Pulmonary artery endothelial cell (primary cell): Measurements from ENCODE around the gene ATG7. TPM values are rescaled to one million over a fixed set of nuclear protein-coding genes. Genes with fewer than 3 reads are reported as not detected.
A peak's percentile ranks its signal among the peaks of the same experiment; 100 is the strongest.
"Not testable (repeated sequence)": the region's sequence is repeated elsewhere in the genome, so short reads cannot be mapped to it uniquely, and the experiment has no call there.

Experiments
- DNase-seq: peaks from one replicate; pipeline ENCODE4 v3.0.0-alpha.2; 2011; ENCODE audit warnings: low read depth, low spot score
- total RNA-seq: library from RNA; depleted of rRNA; stranded (reverse); fragments of >200 nt; gene quantifications from 2 replicates; pipeline ENCODE4 v1.2.3, GENCODE V29; 2014

ATG7 gene
- total RNA-seq, 1 donor from 2014 or later: 52.4 TPM

- DNase-seq: no peak
These were observed 235.5 kb downstream of the ATG7 start for GRCh38 chr3:11507719-11508118.

GRCh38 chr3:11508346-11509172 is 236.4 kb downstream of the ATG7 start:
- DNase-seq: no peak

- DNase-seq: peak; percentile 54
These were observed 237.2 kb downstream of the ATG7 start for GRCh38 chr3:11509173-11510000.

- DNase-seq: no peak
These were observed 237.8 kb downstream of the ATG7 start for GRCh38 chr3:11510001-11510340.

- no peak for DNase-seq
These were observed 238.2 kb downstream of the ATG7 start for GRCh38 chr3:11510356-11510755.

- not testable (repeated sequence) for DNase-seq
These were observed 239.4 kb downstream of the ATG7 start for GRCh38 chr3:11511606-11512005.

- DNase-seq: not testable (repeated sequence)
These were observed 241.1 kb downstream of the ATG7 start for GRCh38 chr3:11513125-11513816.

- no peak for DNase-seq
These were observed 241.6 kb downstream of the ATG7 start for GRCh38 chr3:11513817-11514135.

GRCh38 chr3:11514191-11514821 is 242.1 kb downstream of the ATG7 start:
- peak; percentile 94 for DNase-seq

- DNase-seq: no peak
These were observed 245.4 kb downstream of the ATG7 start for GRCh38 chr3:11517601-11518000.

- no peak for DNase-seq
These were observed 249.0 kb downstream of the ATG7 start for GRCh38 chr3:11521167-11521566.

GRCh38 chr3:11522398-11522715 is 250.2 kb downstream of the ATG7 start:
- DNase-seq: no peak

GRCh38 chr3:11522953-11523571 is 250.9 kb downstream of the ATG7 start:
- DNase-seq: no peak

GRCh38 chr3:11523572-11524101 is 251.4 kb downstream of the ATG7 start:
- no peak for DNase-seq

GRCh38 chr3:11526121-11526520 is 253.9 kb downstream of the ATG7 start:
- DNase-seq: not testable (repeated sequence)

- DNase-seq: no peak
These were observed 257.1 kb downstream of the ATG7 start for GRCh38 chr3:11529281-11529680.

GRCh38 chr3:11530153-11530721 is 258.0 kb downstream of the ATG7 start:
- no peak for DNase-seq

GRCh38 chr3:11532931-11533391 is 260.8 kb downstream of the ATG7 start:
- no peak for DNase-seq

GRCh38 chr3:11534011-11534792 is 262.0 kb downstream of the ATG7 start:
- DNase-seq: no peak

- no peak for DNase-seq
These were observed 262.6 kb downstream of the ATG7 start for GRCh38 chr3:11534793-11535101.
